Brain microvascular endothelial cell (primary cell): Measurements from ENCODE around the gene GNG12.

ENCODE experiments used
- DNase-seq: peaks from one replicate; pipeline ENCODE4 v3.0.0-alpha.2; 2020
- H3K27ac ChIP-seq: fragments of 250-450 bp; sonication (Bioruptor Pico); 2 replicates; pipeline ENCODE4 v1.5.1; 2020; ENCODE audit warnings: mild to moderate bottlenecking, moderate library complexity
- H3K27me3 ChIP-seq: fragments of 250-450 bp; sonication (Bioruptor Pico); replicated peaks from 2 replicates; pipeline ENCODE4 v1.5.1; 2020; ENCODE audit warnings: mild to moderate bottlenecking
- H3K36me3 ChIP-seq: fragments of 250-450 bp; sonication (Bioruptor Pico); replicated peaks from 2 replicates; pipeline ENCODE4 v1.5.1; 2020; ENCODE audit warnings: mild to moderate bottlenecking
- H3K4me3 ChIP-seq: 2 replicates; pipeline ENCODE4 v1.5.1; 2011; ENCODE audit warnings: low read depth, mild to moderate bottlenecking, control low read depth, low read length, moderate library complexity
- in situ Hi-C: cut with HindIII; loops from 2 replicates; pipeline ENCODE4 v1.10.0; 2017; ENCODE audit warnings: low sequenced_read_pairs, low pct_ligation_motif_present
- TF ChIP-seq, protein P1 (sequence below): IDR thresholded peaks from 2 replicates; pipeline ENCODE4 v1.5.1; 2011; ENCODE audit warnings: low read depth, mild to moderate bottlenecking, moderate library complexity, low read length, control low read depth, inconsistent platforms; ENCODE audit errors: missing control alignments

The GNG12 gene

DNA sequence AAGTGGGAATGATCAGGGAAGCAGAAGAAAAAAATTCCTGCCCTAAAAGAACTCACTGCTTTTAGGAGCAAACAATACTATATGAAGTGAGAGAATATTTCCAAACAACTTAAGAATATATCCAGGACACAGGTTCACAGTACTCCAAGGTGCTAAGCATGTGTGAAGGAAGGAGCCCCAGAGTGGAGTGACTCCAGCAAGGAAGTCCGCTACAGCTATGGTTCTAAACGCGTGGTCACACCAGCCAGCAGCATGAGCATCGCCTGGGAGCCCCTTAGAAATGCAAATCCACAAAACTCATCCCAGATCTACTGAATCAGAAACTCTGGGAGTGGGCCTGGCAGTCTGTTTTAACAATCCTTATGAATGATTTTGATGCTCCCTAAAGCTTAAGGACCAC lies 112.2 kb downstream of the GNG12 start:
- no peak for DNase-seq
- H3K27me3 ChIP-seq = no peaks in the 10 kb centered on the region
- TF ChIP-seq, protein P1, sequence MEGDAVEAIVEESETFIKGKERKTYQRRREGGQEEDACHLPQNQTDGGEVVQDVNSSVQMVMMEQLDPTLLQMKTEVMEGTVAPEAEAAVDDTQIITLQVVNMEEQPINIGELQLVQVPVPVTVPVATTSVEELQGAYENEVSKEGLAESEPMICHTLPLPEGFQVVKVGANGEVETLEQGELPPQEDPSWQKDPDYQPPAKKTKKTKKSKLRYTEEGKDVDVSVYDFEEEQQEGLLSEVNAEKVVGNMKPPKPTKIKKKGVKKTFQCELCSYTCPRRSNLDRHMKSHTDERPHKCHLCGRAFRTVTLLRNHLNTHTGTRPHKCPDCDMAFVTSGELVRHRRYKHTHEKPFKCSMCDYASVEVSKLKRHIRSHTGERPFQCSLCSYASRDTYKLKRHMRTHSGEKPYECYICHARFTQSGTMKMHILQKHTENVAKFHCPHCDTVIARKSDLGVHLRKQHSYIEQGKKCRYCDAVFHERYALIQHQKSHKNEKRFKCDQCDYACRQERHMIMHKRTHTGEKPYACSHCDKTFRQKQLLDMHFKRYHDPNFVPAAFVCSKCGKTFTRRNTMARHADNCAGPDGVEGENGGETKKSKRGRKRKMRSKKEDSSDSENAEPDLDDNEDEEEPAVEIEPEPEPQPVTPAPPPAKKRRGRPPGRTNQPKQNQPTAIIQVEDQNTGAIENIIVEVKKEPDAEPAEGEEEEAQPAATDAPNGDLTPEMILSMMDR = no peak
- H3K27ac ChIP-seq = no peak overlapping the region
- in situ Hi-C loops = no loop called here
- no peaks in the 10 kb centered on the region for H3K36me3 ChIP-seq
- no peak overlapping the region for H3K4me3 ChIP-seq

DNA sequence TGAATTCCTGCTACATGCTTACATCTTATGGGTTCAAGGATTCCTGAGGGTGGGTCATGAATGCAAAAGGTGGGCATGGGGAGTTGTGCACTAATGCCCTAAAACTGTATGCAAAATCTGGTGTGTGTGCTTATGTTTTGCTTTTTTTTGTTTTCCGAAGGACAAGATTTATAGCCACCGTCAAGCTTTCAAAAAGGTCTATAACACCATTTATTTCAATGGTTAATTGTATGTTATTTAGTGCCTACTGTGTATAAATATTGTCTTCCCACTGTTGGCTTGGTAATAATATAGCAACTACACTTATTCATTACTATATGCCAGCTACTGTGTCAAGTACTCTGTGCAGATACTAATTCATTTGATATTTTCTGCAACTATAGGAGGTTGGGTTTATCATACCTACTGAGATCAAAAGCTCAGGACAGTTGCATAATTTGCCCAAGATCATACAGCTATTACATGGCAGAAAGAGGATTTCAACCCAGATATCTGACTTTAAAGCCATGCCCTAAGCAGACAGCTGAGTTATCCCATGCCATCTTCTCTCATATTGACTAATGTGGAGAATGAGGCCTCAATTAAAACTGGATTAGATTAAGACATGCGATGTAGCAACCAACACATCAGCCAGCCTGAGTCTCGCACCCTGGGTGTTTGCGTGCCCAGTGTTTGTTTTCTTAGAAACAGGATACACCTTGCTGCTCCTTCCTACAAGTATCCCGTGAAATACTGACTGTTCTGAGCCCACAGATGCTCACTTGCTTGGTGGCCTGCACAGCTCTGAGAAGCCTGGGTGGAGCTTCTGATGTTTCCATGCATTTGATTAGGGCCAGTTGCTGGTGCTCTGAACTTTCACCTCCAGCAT lies 113.7 kb downstream of the GNG12 start:
- H3K36me3 ChIP-seq = no peaks in the 10 kb centered on the region
- no peak overlapping the region for H3K4me3 ChIP-seq
- no peaks in the 10 kb centered on the region for H3K27me3 ChIP-seq
- in situ Hi-C loops = no loop called here
- H3K27ac ChIP-seq = no peak overlapping the region
- TF ChIP-seq, protein P1 = no peak
- DNase-seq = no peak

DNA sequence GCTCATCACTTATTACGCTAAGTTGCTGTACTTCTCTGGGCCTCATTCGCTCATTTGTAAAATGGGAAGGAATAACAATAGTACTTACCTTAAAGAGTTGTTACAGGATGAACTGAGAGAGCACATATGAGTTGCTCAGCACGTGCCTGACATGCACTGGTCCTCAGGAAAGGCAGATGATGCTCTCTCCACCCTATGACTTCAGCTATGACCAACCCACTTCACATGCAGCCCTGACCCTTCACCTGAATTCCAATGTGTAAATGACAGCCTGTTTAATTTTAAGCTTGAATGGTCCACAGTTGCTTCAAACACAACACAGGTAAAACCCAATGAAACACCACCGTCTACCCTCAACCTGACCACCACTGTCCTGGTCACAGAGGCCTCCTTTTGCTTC lies 115.4 kb downstream of the GNG12 start:
- Histone ChIP-seq H3K27ac (no peak overlapping the region), H3K4me3 (no peak overlapping the region), H3K27me3 (no peaks in the 10 kb centered on the region), H3K36me3 (no peaks in the 10 kb centered on the region)
- DNase-seq = no peak
- TF ChIP-seq, protein P1 = no peak
- in situ Hi-C loops = no loop called here

DNA sequence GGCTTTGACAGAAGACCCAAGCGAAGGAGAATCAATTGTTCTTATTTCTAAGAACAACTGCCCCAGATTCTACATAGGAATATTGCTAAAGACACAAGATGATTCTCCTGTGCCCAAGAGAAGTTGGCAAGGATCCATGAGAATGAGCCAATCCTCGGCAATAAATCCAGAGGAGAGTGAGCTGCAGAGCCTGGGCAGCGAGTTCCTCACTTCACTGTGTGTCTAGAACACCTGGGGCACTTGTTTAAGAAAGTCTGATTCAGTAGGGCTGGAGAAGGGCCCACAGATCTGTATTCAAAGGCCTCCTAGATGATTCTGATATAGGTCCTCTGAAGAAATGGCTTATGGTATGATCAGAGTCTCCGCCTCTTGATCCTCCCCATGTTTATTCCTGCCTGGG lies 116.5 kb downstream of the GNG12 start:
- DNase-seq = no peak
- in situ Hi-C loops = no loop called here
- Histone ChIP-seq H3K27me3 (no peaks in the 10 kb centered on the region), H3K27ac (no peak overlapping the region), H3K36me3 (no peaks in the 10 kb centered on the region), H3K4me3 (no peak overlapping the region)
- TF ChIP-seq, protein P1 = no peak

DNA sequence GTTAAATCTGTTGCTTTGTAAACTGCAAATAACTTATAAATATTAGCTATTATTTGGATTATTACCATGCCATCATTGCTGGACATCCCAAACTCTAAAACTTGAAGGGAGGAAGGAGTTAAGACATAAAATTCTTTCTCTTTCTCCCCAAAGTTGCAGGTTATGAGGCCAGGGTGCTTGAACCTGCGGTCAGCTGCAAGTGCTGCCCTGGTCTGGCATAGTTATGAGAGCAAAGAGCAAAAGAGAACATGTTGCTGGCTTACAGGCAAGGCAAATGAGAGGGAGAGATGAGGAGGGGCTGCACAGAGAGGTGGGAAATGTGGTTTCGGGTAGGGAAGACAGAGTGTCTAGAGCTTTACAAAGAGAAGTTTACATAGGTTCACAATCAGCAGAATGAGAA lies 117.4 kb downstream of the GNG12 start:
- TF ChIP-seq, protein P1 = no peak
- H3K36me3 ChIP-seq = no peaks in the 10 kb centered on the region
- no peak overlapping the region for H3K27ac ChIP-seq
- DNase-seq = no peak
- in situ Hi-C loops = no loop called here
- H3K4me3 ChIP-seq = no peak overlapping the region
- no peaks in the 10 kb centered on the region for H3K27me3 ChIP-seq
